ENCODE results near the gene MRPS10.
A peak's percentile ranks its signal among the peaks of the same experiment; 100 is the strongest.
"Not testable (repeated sequence)": the region's sequence is repeated elsewhere in the genome, so short reads cannot be mapped to it uniquely, and the experiment has no call there.

Gene MRPS10

DNA sequence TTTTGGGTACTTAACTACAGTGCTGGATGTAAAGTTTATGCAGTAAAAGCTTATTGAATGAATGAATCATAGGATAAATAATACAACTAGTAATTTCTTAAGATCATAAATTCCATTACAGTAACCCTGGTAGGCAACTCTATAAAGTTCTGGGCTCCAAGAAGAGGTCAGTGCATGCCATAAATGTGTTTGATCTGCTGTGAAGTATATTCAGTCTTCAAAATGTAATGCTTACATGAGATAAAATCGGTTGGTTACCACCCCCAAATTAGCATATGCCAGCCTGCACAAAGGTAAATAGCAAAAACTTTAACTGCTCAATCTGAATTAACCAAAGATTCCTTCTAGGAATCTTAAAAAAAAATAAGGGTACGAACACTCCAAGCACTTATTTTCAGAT lies 10.1 kb downstream of the MRPS10 start:
- DNase-seq (ENCODE audit: low spot score): not testable (repeated sequence)

- DNase-seq (ENCODE audit: low spot score): no peak
These were observed 12.8 kb downstream of the MRPS10 start for GRCh38 chr6:42204768-42205282.

DNA sequence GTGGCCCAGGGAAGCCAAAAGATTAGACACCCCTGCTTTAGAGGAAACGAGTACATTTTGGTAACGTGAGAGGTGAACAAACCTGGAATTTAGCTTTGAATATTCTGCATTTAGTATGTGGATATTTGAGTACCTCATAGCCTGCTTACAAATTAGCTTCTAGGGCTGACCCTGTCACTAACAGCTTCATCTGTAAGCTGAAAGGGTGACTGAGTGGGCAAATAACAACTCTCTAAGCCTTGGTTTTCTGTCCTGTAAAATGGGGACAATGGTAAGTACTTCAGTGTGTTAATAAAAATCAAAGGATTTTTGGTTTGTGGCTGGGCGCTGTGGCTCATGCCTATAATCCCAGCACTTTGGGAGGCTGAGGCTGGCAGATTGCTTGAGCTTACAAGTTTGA lies 14.5 kb downstream of the MRPS10 start:
- no peak for DNase-seq (ENCODE audit: low spot score)

GRCh38 chr6:42202131-42202915 lies 15.3 kb downstream of the MRPS10 start:
- DNase-seq (ENCODE audit: low spot score): not testable (repeated sequence)

- no peak for DNase-seq (ENCODE audit: low spot score)
These were observed 16.3 kb downstream of the MRPS10 start for GRCh38 chr6:42201382-42201781.

GRCh38 chr6:42200035-42200434 lies 17.6 kb downstream of the MRPS10 start:
- DNase-seq (ENCODE audit: low spot score): no peak

DNA sequence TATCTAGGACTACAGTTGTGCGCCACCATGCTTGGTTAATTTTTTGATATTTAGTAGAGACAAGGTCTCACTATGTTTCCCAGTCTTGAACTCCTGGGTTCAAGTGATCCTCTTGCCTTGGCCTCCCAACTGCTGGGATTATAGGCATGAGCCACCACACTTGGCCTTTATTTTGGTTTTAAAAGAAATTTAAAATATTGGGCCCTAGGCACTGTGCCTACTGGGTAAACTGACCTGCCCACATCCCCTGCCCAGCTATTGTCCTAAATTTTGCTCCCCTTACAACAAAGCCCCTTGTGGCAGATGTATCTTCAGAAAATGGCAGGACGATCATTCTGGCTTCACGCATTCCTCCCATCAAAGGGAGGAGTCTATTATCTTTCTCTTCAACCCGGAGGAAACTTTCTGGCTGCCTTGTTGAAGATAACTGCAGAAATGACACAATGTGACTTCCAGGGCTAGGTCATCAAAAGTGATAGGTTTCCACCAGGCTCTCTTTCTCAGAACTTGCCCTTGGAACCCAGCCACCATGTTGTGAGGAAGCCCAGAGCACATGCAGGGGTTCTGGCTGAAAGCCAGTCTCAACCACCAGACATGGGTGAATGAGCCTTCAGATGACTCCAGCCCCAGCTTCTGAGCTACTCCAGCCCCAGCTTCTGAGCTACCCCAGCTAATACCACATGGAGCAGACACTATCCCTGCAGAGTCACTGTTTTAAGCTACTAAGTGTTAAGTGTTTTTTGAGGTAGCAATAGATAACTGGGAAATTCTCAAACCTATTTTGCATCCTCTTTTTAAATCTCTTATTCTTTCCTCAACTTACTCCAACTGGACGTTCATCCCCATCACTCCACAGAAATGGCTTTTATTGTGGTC lies 18.3 kb downstream of the MRPS10 start:
- peak; percentile 81 for DNase-seq (ENCODE audit: low spot score)

GRCh38 chr6:42197555-42198362 lies 19.9 kb downstream of the MRPS10 start:
- DNase-seq (ENCODE audit: low spot score): peak; percentile 74

- DNase-seq (ENCODE audit: low spot score): no peak
These were observed 22.2 kb downstream of the MRPS10 start for GRCh38 chr6:42195415-42195814.

- no peak for DNase-seq (ENCODE audit: low spot score)
These were observed 23.6 kb downstream of the MRPS10 start for GRCh38 chr6:42194056-42194455.

GRCh38 chr6:42193491-42193894 lies 24.2 kb downstream of the MRPS10 start:
- DNase-seq (ENCODE audit: low spot score): no peak

- not testable (repeated sequence) for DNase-seq (ENCODE audit: low spot score)
These were observed 25.3 kb downstream of the MRPS10 start for GRCh38 chr6:42192385-42192784.

DNA sequence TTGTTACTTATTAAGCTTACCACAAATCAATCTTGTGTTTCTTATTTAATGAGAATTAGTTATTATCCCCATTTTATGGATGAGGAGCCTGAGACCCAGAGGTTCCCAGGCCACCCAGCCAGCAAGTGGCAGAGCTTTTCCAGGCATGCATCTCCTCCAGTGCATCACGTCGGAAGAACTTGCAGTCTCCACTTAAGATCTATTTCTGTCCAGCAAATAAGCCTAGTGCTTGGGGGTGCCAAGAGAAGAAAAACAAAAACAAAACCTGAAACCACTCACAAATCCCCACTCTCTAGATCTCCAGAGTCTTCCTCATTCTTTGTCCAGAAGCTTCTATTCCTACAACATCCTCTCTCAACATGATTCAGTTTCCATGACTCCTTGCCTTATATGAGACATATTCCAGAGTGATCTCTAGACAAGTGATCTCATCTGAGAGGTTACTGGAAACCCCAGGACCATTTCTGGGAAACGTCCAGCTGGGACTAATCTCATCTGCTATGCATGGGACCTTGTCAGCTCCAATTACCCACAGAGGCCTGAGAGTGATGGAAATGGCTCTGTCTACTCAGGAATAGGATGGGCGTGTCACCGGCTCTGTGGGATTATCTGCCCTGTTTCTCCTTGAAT lies 27.0 kb downstream of the MRPS10 start:
- no peak for DNase-seq (ENCODE audit: low spot score)

DNA sequence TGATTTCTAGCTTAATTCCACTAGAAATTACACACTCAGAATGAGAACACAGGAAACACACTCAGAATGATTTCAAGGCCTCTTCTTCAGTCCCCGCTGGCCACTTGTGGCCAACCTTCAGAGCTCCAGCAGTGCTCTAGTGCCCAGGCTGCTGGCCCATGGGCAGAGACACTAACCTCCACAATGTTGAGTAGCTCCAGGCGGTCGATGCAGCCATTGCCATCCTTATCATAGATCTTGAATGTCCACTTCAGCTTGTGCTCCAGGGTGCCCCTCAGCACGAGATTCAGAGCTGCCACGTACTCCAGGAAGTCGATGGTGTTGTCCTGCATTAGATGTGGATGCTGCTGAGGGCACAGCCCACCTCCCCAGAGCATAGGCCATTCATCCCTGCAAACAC lies 29.3 kb downstream of the MRPS10 start:
- no peak for DNase-seq (ENCODE audit: low spot score)

DNA sequence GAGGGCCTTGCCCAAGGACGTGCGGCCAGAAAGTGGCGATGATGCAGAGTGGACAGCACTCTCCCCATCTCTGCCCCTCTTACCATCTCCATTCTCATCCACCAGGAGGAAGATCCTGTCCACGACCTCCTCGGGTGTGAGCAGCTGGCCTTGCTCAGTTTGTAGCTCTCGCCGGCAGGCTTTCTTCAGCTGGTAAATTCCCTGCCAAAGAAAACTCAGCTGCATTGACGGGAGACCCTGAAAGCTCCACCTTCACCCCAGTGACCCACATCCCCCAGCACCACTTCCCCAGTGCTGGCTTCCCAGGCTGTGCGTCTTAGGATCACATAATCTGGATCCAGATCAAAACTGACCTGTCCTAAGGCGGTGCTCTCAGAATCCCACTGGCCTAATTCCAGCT lies 32.1 kb downstream of the MRPS10 start:
- DNase-seq (ENCODE audit: low spot score): no peak

DNA sequence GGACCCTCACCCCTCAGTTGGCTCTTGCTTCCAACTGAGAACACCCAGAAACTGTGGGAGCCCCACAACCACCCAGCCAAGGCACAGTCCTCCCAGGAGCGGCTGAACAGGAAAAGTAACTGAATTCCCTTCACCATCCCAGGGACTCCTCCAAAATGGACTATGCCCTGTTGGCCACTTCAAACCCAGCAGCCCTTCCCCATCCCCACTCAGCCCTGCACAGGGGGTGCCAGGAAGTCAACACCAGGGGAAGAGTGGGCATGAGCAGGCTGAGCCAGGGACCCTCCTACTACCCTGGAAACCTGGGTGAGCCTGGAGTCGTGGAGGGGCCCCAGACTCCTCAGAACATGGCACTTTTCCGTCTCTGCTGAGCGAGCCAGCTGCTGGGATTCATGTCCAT lies 33.2 kb downstream of the MRPS10 start:
- no peak for DNase-seq (ENCODE audit: low spot score)

GRCh38 chr6:42182101-42182500 lies 35.6 kb downstream of the MRPS10 start:
- DNase-seq (ENCODE audit: low spot score): no peak

GRCh38 chr6:42179945-42180313 lies 37.7 kb downstream of the MRPS10 start:
- no peak for DNase-seq (ENCODE audit: low spot score)

DNA sequence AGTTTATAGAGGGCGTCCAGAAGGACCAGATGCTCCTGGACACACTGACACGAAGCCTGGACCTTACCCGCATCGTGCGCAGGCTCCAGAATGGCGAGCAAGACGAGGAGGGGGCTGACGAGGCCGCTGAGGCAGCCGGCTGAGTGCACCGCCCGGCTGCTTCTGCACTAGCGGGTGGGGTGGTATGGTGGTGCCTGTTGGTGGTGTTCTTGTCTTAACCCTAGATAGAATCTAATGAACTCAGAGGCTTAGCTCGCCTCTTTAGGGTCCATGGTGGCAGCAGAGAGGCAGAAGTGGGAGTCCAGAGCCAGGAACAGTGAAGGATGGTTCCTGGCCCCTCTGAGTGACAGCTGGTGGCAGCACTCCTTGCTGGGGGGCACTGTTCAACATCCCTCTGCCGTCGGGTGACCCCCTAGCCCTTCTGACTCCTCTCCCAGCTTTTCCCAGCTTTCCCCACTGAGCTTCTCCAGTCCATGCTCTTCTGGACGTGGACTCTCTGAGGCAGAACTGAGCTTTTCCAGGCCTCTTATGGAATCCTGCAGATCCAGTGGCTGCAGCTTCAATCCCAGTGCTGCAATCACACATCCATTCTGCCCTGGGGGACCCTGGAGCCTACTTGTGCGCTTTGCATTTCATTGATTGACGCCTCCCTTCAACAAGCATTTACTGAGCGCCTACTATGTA lies 38.3 kb downstream of the MRPS10 start:
- DNase-seq (ENCODE audit: low spot score): no peak

- no peak for DNase-seq (ENCODE audit: low spot score)
These were observed 39.9 kb downstream of the MRPS10 start for GRCh38 chr6:42177514-42178364.

Data from hematopoietic multipotent progenitor cell treated with erythropoietin and hydrocortisone succinate and interleukin-3 and kit ligand, for 15 days (in vitro differentiated cells).